ENCODE results near the gene AZU1.

- TF ChIP-seq POLR2AphosphoS5 (IDR thresholded peaks at IDR 0.05; ENCODE audit: low read depth, low read length): no peak
- TF ChIP-seq REST (IDR thresholded peaks at IDR 0.05; ENCODE audit: insufficient read depth in 1 of 2, low read depth in 2 of 2, low read length in 2 of 2): no peak
- no peak for TF ChIP-seq TAF1 (IDR thresholded peaks at IDR 0.05; ENCODE audit: borderline replicate concordance, insufficient read depth, low read length)
- TF ChIP-seq SIN3A (IDR thresholded peaks at IDR 0.05; ENCODE audit: borderline replicate concordance, insufficient read depth, low read length): no peak
- TF ChIP-seq FOXP2 (optimal IDR thresholded peaks at IDR 0.05; ENCODE audit: borderline replicate concordance, extremely low read depth, extremely low read length, insufficient read depth): no peak
These were observed 23.0 kb upstream of the AZU1 start for GRCh38 chr19:804419-805165.
